Activated naive CD4-positive, alpha-beta T cell treated with anti-CD3 and anti-CD28 coated beads, Interleukin-2, amount 50 U/mL, for 16 hours (primary cell): ENCODE results near the gene KRTAP10-9.

Experiments used
- DNase-seq: peaks from one replicate; pipeline ENCODE4 v3.0.0-alpha.2; 2020

KRTAP10-9 gene

DNA sequence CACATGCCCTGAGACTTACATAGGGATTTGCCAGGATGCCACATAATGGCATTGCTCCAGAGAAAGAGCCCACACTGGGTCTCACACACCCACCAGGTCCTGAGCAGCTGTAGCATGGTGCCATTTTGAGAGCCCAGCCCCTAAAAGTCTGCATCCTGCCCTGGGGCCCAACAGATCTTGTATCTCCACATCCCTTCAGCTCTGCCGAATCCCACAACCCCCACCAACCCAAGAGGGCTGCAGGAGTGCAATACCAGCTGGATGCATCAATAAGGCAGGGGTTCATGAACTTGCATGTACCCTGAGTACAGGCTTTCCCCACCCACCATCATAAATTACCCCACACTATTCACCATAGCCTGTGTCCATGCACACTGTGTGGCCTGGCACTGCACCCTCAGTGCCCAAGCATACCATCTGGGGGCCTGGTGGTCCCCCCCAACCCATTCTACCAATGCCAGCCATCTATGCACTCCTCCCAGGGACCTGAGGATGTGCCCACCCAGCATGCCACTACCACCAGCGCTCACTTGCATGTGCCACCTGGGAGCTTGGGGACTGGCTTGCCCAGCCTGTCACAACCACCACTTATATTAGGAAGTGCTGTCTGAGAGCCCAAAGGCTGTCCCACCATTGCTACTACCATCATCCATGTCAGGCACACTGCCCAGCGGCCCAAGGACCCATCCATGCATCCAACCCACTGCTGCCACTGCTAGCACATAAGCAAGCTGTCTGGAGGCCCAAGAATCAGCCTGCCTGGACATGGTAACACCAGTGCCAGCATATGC is 43.9 kb downstream of the KRTAP10-9 start:
- DNase-seq = no peak

DNA sequence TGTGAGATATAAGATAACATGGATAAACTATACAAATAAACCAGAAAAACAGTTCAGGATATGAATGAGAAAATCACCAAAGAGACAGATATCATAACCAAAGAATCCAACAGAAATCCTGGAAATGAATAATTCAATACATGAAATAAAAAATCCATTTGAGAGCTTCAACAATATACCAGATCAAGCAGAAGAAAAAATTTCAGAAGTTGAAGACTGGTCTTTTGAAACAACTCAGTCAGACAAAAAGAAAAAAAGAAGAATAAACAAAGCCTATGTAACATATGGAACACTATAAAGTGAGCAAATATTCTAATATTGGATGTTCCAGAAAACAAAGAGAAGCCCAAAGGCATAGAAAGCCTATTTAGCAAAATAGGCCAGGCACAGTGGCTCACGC is 45.0 kb downstream of the KRTAP10-9 start:
- no peak for DNase-seq

GRCh38 chr21:44677881-44678280 is 51.0 kb downstream of the KRTAP10-9 start:
- no peak for DNase-seq
